RWPE1 (cell line): Measurements from ENCODE around the gene TSPAN18.

ENCODE experiments used
- CTCF ChIA-PET: fragments of 350-600 bp; sonication (Branson Sonifier 250); formaldehyde crosslinking; extraction: SDS; loops from one replicate; lab custom pipeline; 2021; lab: Yijun Ruan, JAX
- POLR2A ChIA-PET: fragments of 400-600 bp; formaldehyde crosslinking; extraction: SDS; loops from one replicate; lab custom pipeline; 2020; ENCODE audit warnings: antibody characterized with exemption; ENCODE audit not compliant: low non-redundant PET; lab: Yijun Ruan, JAX
- DNase-seq: peaks from one replicate; pipeline ENCODE4 v3.0.0; 2012; ENCODE audit warnings: low spot score
- H3K27ac ChIP-seq: fragments of 450-650 bp; 2 replicates; pipeline ENCODE4 v1.5.1; 2017
- CTCF ChIP-seq: fragments of 450-650 bp; conservative IDR thresholded peaks from 2 replicates; pipeline ENCODE4 v1.5.1; 2017; ENCODE audit warnings: low read depth, mild to moderate bottlenecking

Gene TSPAN18

GRCh38 chr11:44883277-44883676, 156.5 kb downstream of the TSPAN18 start:
- ChIA-PET CTCF (interaction anchor here (0.5 kb wide), 1 partner anchor 247 kb away, joined by 3 read pairs; no protein-coding TSS in a partner anchor), POLR2A (no interaction called here)
- no peak overlapping the region for H3K27ac ChIP-seq
- no peak for TF ChIP-seq CTCF
- no peak for DNase-seq

DNA sequence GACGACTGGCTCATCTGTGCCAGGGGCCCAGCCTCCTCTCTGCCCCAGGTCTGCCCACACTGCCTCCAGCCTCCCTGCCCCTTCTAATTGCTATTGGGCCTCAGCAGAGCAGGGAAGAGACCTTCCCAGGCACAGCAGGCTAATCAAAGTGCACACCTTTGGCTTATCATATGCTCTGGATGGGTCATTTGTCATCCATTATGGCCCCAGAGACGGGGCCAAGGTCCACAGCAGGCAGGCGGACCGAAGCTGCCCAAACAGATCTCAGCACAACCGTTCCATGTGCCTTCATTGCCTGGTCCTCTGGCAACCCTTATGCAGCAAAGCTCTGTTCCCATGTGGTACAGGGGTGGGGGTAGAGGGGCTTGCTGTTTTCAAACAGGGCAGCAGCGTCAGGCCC, 157.3 kb downstream of the TSPAN18 start:
- ChIA-PET POLR2A (no interaction called here), CTCF (interaction anchor here (0.7 kb wide), 2 partner anchors 42 to 109 kb away, joined by 3 read pairs; no protein-coding TSS in a partner anchor)
- no peak for TF ChIP-seq CTCF

DNA sequence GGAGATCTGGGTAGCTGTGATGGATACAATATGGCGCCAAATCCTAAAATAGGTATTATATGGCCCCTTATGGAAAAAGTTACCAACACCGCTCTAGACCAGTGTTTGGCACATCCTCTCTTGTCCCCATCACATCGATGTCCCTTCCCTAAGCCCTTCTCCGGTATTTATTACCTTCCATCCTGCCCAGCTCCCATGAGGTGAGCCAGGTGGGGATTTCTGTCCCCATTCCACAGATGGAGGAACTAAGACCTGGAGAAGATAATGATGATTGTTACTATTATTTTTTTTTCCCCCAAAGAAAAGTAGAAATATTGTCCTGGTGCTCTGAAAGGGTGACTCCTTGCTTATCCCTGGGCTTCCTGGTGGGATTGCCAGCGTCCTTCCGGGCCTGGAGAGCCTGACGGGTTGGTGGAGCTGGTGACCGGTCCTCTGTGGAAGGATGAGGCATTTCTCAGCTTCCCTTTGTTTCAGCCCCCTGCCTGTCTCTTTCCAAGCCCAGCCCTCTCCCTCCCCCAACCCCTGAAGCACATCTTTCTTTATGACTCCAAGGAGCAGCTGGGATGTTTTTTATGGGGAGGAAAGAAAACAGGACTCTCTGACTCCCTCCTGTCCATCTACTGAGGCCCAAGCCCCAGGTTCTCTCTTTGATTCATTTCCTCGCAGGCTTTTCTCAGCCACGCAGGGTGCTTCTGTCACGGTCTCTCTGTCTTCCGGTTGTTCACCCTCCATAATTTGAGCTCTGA, 158.5 kb downstream of the TSPAN18 start:
- CTCF ChIA-PET, result interaction anchor here (0.6 to 0.7 kb wide), 2 partner anchors 110 to 268 kb away, joined by 3 read pairs; no protein-coding TSS in a partner anchor
- no peak overlapping the region for H3K27ac ChIP-seq
- DNase-seq, result no peak
- POLR2A ChIA-PET, result no interaction called here
- no peak for TF ChIP-seq CTCF

More for the DNA sequence above, 157.3 kb downstream of the TSPAN18 start:
- no peak overlapping the region for H3K27ac ChIP-seq
- no peak for DNase-seq

DNA sequence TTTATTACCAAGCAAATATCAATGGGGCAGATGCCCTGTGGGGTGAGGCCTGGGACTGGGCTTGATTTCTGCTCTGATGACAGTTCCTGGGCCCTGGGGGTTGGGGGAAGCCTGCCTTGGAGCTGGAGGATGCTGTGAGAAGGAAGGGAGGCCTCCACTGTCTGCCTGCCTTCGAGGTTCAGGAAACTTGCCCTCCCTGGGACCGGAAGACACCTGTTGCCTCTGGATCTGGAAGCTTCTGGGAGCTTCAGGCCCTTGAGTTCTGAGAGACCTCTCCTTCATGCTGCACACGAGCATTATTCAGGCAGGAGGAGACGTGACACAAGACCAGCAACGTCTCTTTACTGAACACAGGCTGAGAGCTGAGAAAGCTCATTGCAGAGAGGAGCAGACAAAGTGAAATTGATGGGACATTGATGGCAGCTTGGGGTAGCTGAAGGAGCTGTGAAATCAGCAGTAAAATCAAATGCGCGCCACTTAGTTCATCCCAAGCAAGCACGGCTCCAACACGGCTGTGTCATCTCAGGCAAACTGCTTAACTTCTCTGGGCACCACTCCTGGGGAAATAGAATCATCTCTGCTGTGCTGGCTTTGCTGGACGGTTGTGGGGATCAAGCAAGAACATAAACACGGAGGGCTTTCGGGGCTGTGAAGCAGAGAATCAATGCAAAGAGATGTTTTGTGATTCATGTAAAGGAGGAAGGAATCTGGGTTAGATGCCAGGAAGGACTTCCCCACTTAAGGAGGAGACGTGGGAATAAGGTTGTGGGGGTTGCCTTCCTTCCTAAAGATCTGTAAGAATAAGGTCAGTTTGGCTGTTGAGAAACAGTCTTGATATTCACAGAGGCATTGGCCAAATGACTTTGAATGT, 159.4 kb downstream of the TSPAN18 start:
- ChIA-PET CTCF (interaction anchor here (0.6 to 0.7 kb wide), 2 partner anchors 9 to 364 kb away, joined by 3 to 4 read pairs; no protein-coding TSS in a partner anchor), POLR2A (no interaction called here)
- H3K27ac ChIP-seq, result no peak overlapping the region
- no peak for DNase-seq
- TF ChIP-seq CTCF, result no peak

GRCh38 chr11:44886790-44887140, 160.0 kb downstream of the TSPAN18 start:
- no peak overlapping the region for H3K27ac ChIP-seq
- no peak for DNase-seq
- POLR2A ChIA-PET, result no interaction called here
- TF ChIP-seq CTCF, result no peak
- CTCF ChIA-PET, result interaction anchor here (0.6 to 0.7 kb wide), 2 partner anchors 8 to 365 kb away, joined by 3 to 4 read pairs; no protein-coding TSS in a partner anchor

GRCh38 chr11:44887636-44888035, 160.9 kb downstream of the TSPAN18 start:
- CTCF ChIA-PET, result interaction anchor here (1.0 kb wide), 1 partner anchor 114 kb away, joined by 4 read pairs; no protein-coding TSS in a partner anchor
- TF ChIP-seq CTCF, result no peak
- POLR2A ChIA-PET, result no interaction called here
- no peak overlapping the region for H3K27ac ChIP-seq
- DNase-seq, result no peak
